Measurements from ENCODE around the gene ATP8A2. TPM values are rescaled to one million over a fixed set of nuclear protein-coding genes. Genes with fewer than 3 reads are reported as not detected.

The ATP8A2 gene
- total and polyA plus RNA-seq, 12 donors, result under 0.01 to 0.18 (median 0.10) TPM; not detected in 3

GRCh38 chr13:25904830-25905229 lies 533.1 kb downstream of the ATP8A2 start:
- Histone ChIP-seq H3K36me3 (no peaks in the 10 kb centered on the region), H3K9me3 (no peaks in the 10 kb centered on the region), H3K27me3 (peaks cover 0 to 6% (median 0%) of the 10 kb centered on the region in 7 donors), H3K27ac (no peak overlapping the region), H3K4me1 (peaks cover 0 to 14% (median 0%) of the 10 kb centered on the region in 9 donors), H3K4me3 (no peak overlapping the region)
- intact Hi-C loops (cut with DNase I), result no loop called here
- no peak for ATAC-seq
- DNase-seq, result no peak
- WGBS, 2 donors, result 94 to 95% methylated on average over 10 of the region's 10 CpGs
- TF ChIP-seq, protein P1, sequence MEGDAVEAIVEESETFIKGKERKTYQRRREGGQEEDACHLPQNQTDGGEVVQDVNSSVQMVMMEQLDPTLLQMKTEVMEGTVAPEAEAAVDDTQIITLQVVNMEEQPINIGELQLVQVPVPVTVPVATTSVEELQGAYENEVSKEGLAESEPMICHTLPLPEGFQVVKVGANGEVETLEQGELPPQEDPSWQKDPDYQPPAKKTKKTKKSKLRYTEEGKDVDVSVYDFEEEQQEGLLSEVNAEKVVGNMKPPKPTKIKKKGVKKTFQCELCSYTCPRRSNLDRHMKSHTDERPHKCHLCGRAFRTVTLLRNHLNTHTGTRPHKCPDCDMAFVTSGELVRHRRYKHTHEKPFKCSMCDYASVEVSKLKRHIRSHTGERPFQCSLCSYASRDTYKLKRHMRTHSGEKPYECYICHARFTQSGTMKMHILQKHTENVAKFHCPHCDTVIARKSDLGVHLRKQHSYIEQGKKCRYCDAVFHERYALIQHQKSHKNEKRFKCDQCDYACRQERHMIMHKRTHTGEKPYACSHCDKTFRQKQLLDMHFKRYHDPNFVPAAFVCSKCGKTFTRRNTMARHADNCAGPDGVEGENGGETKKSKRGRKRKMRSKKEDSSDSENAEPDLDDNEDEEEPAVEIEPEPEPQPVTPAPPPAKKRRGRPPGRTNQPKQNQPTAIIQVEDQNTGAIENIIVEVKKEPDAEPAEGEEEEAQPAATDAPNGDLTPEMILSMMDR (IDR thresholded peaks at IDR 0.05), result no peak

- Histone ChIP-seq H3K9me3 (no peaks in the 10 kb centered on the region), H3K27ac (no peak overlapping the region), H3K36me3 (no peaks in the 10 kb centered on the region), H3K4me1 (peaks cover 0 to 14% (median 0%) of the 10 kb centered on the region in 9 donors), H3K4me3 (no peak overlapping the region), H3K27me3 (peaks cover 0 to 4% (median 0%) of the 10 kb centered on the region in 7 donors)
- ATAC-seq, result peak in 1 of 8 donors; percentile 50
- WGBS, 2 donors, result 60 to 72% methylated on average over 5 of the region's 5 CpGs
- intact Hi-C loops (cut with DNase I), result no loop called here
- TF ChIP-seq, protein P1 (IDR thresholded peaks at IDR 0.05), result no peak
- no peak for DNase-seq
These were observed 533.8 kb downstream of the ATP8A2 start for GRCh38 chr13:25905611-25906010.

DNA sequence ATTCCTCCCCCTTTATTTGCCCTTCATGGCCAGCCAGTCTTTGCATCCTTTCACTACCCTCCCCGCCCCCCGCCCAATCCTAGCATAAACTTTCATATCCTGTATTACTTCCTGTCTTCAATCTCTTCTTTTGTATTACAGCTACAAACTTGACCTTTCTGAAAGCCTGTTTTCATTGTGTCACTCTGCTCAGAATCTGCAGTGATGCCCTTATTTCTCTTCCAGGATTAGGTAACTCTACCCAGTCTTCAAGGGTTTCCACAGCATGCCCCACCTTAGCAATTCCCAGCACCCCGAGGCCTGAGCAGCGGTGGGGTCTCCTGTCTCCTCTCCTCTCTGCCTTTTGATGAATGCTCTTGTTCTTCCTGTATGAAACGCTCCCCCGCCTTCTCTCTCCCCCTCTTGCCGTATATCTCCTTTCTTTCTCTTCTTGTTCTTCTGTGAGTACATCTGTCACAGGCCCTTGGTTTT lies 534.5 kb downstream of the ATP8A2 start:
- no peaks in the 10 kb centered on the region for H3K9me3 ChIP-seq
- H3K4me1 ChIP-seq, result peaks cover 0 to 10% (median 0%) of the 10 kb centered on the region in 9 donors
- no peak for ATAC-seq
- no peak overlapping the region for H3K27ac ChIP-seq
- intact Hi-C loops (cut with DNase I), result no loop called here
- TF ChIP-seq, protein P1 (IDR thresholded peaks at IDR 0.05), result no peak
- DNase-seq, result no peak
- H3K4me3 ChIP-seq, result no peak overlapping the region
- H3K27me3 ChIP-seq, result peaks cover 0 to 8% (median 0%) of the 10 kb centered on the region in 7 donors
- WGBS, 2 donors, result 59 to 62% methylated on average over 7 of the region's 7 CpGs
- H3K36me3 ChIP-seq, result no peaks in the 10 kb centered on the region

DNA sequence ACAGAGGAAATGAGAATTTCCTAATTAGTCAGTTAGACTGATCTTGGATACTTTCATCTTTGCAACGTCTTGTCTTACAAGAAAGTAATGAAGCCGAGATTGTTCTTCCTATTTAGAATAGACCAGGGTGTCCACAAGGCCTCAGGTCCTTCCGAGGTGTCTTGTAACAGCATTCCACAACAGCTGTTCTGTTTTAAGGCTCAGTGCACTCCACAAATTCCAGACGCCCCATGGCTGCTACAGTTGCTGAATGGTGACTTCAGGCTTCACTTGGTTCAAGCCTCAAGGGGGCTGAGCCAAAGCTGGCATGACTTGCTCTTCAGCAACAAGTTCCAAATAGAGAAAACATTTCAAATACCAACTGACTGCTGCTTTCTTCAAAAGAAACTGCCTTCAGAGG lies 536.6 kb downstream of the ATP8A2 start:
- no peak for DNase-seq
- Histone ChIP-seq H3K4me3 (no peak overlapping the region), H3K4me1 (no peaks in the 10 kb centered on the region), H3K27me3 (peaks cover 0 to 11% (median 4%) of the 10 kb centered on the region in 7 donors), H3K36me3 (no peaks in the 10 kb centered on the region), H3K9me3 (no peaks in the 10 kb centered on the region), H3K27ac (no peak overlapping the region)
- TF ChIP-seq, protein P1 (IDR thresholded peaks at IDR 0.05), result no peak
- WGBS, 2 donors, result 74 to 76% methylated on average over 4 of the region's 4 CpGs
- intact Hi-C loops (cut with DNase I), result no loop called here
- ATAC-seq, result no peak
